Activated naive CD8-positive, alpha-beta T cell (primary cell): Measurements from ENCODE around the gene KAT6B.

Source experiments
- H3K27ac Mint-ChIP-seq: one replicate; pipeline ENCODE4 v1.8.0; 2021; ENCODE audit warnings: mixed read lengths
- H3K27me3 Mint-ChIP-seq: one replicate; pipeline ENCODE4 v1.8.0; 2021; ENCODE audit warnings: mixed read lengths
- H3K36me3 Mint-ChIP-seq: one replicate; pipeline ENCODE4 v1.8.0; 2021; ENCODE audit warnings: mixed read lengths
- H3K4me1 Mint-ChIP-seq: one replicate; pipeline ENCODE4 v1.8.0; 2021; ENCODE audit warnings: low read depth, mixed read lengths
- H3K4me3 Mint-ChIP-seq: one replicate; pipeline ENCODE4 v1.8.0; 2021; ENCODE audit warnings: mild to moderate bottlenecking, mixed read lengths
- H3K9me3 Mint-ChIP-seq: one replicate; pipeline ENCODE4 v1.8.0; 2021; ENCODE audit warnings: low read depth, mixed read lengths

KAT6B gene

GRCh38 chr10:74813381-74814259 is 12.8 kb upstream of the KAT6B start:
- no peaks in the 10 kb centered on the region for H3K27me3 Mint-ChIP-seq
- no peak overlapping the region for H3K4me3 Mint-ChIP-seq
- H3K4me1 Mint-ChIP-seq = peaks cover 7% of the 10 kb centered on the region
- H3K27ac Mint-ChIP-seq = no peak overlapping the region
- peaks cover 9% of the 10 kb centered on the region for H3K9me3 Mint-ChIP-seq
- peaks cover 8% of the 10 kb centered on the region for H3K36me3 Mint-ChIP-seq

GRCh38 chr10:74814797-74815196 is 11.6 kb upstream of the KAT6B start:
- H3K27ac Mint-ChIP-seq = no peak overlapping the region

GRCh38 chr10:74816824-74817498 is 9.4 kb upstream of the KAT6B start:
- Mint-ChIP-seq H3K4me3 (no peak overlapping the region), H3K27me3 (no peaks in the 10 kb centered on the region), H3K27ac (no peak overlapping the region), H3K36me3 (peaks cover 8% of the 10 kb centered on the region), H3K9me3 (peaks cover 9% of the 10 kb centered on the region), H3K4me1 (peaks cover 9% of the 10 kb centered on the region)

More at GRCh38 chr10:74814797-74815196, 11.6 kb upstream of the KAT6B start:
- Mint-ChIP-seq H3K4me3 (no peak overlapping the region), H3K4me1 (peaks cover 7% of the 10 kb centered on the region), H3K36me3 (peaks cover 8% of the 10 kb centered on the region), H3K27me3 (no peaks in the 10 kb centered on the region), H3K9me3 (peaks cover 9% of the 10 kb centered on the region)

- Mint-ChIP-seq H3K27ac (no peak overlapping the region), H3K4me1 (peaks cover 37% of the 10 kb centered on the region), H3K27me3 (no peaks in the 10 kb centered on the region), H3K4me3 (no peak overlapping the region), H3K9me3 (peaks cover 9% of the 10 kb centered on the region), H3K36me3 (peaks cover 8% of the 10 kb centered on the region)
These were observed 4.9 kb upstream of the KAT6B start for GRCh38 chr10:74821501-74821900.

- peak overlapping the region; percentile 48 for H3K27ac Mint-ChIP-seq
- H3K4me1 Mint-ChIP-seq = peaks cover 36% of the 10 kb centered on the region
- H3K9me3 Mint-ChIP-seq = peaks cover 3% of the 10 kb centered on the region
- H3K27me3 Mint-ChIP-seq = no peaks in the 10 kb centered on the region
- H3K36me3 Mint-ChIP-seq = peaks cover 5% of the 10 kb centered on the region
- no peak overlapping the region for H3K4me3 Mint-ChIP-seq
These were observed 4.3 kb upstream of the KAT6B start for GRCh38 chr10:74822101-74822500.

- H3K27ac Mint-ChIP-seq = no peak overlapping the region
- no peaks in the 10 kb centered on the region for H3K9me3 Mint-ChIP-seq
- no peaks in the 10 kb centered on the region for H3K36me3 Mint-ChIP-seq
- H3K27me3 Mint-ChIP-seq = no peaks in the 10 kb centered on the region
- peaks cover 37% of the 10 kb centered on the region for H3K4me1 Mint-ChIP-seq
- no peak overlapping the region for H3K4me3 Mint-ChIP-seq
These were observed 3.8 kb upstream of the KAT6B start for GRCh38 chr10:74822521-74823089.

- H3K4me3 Mint-ChIP-seq = peak overlapping the region; percentile 86
- H3K9me3 Mint-ChIP-seq = no peaks in the 10 kb centered on the region
- no peaks in the 10 kb centered on the region for H3K27me3 Mint-ChIP-seq
- no peaks in the 10 kb centered on the region for H3K36me3 Mint-ChIP-seq
- H3K4me1 Mint-ChIP-seq = peaks cover 44% of the 10 kb centered on the region
- H3K27ac Mint-ChIP-seq = peak overlapping the region; percentile 84
These were observed 2.6 kb upstream of the KAT6B start for GRCh38 chr10:74823791-74824183.

- Mint-ChIP-seq H3K27me3 (no peaks in the 10 kb centered on the region), H3K4me3 (peak overlapping the region; percentile 86), H3K9me3 (no peaks in the 10 kb centered on the region), H3K4me1 (peaks cover 50% of the 10 kb centered on the region), H3K27ac (peak overlapping the region; percentile 84), H3K36me3 (no peaks in the 10 kb centered on the region)
These were observed 2.1 kb upstream of the KAT6B start for GRCh38 chr10:74824184-74824899.

- Mint-ChIP-seq H3K27me3 (no peaks in the 10 kb centered on the region), H3K4me3 (peak overlapping the region; percentile 86), H3K9me3 (no peaks in the 10 kb centered on the region), H3K4me1 (peaks cover 51% of the 10 kb centered on the region), H3K27ac (peak overlapping the region; percentile 78), H3K36me3 (peaks cover under 1% of the 10 kb centered on the region)
These were observed 1.5 kb upstream of the KAT6B start for GRCh38 chr10:74824900-74825370.

GRCh38 chr10:74825371-74826141 is 844 bp upstream of the KAT6B start:
- Mint-ChIP-seq H3K4me1 (peaks cover 57% of the 10 kb centered on the region), H3K9me3 (no peaks in the 10 kb centered on the region), H3K27ac (peak overlapping the region; percentile 98), H3K36me3 (peaks cover 3% of the 10 kb centered on the region), H3K27me3 (no peaks in the 10 kb centered on the region), H3K4me3 (peak overlapping the region; percentile 95)

GRCh38 chr10:74827045-74827441 is 643 bp downstream of the KAT6B start:
- H3K4me3 Mint-ChIP-seq = peak overlapping the region; percentile 92
- peaks cover 3% of the 10 kb centered on the region for H3K36me3 Mint-ChIP-seq
- H3K27ac Mint-ChIP-seq = peak overlapping the region; percentile 89
- H3K9me3 Mint-ChIP-seq = no peaks in the 10 kb centered on the region
- H3K4me1 Mint-ChIP-seq = peaks cover 67% of the 10 kb centered on the region
- H3K27me3 Mint-ChIP-seq = no peaks in the 10 kb centered on the region

- Mint-ChIP-seq H3K27me3 (no peaks in the 10 kb centered on the region), H3K27ac (peak overlapping the region; percentile 89), H3K9me3 (no peaks in the 10 kb centered on the region), H3K4me3 (peak overlapping the region; percentile 92), H3K4me1 (peaks cover 62% of the 10 kb centered on the region), H3K36me3 (peaks cover 3% of the 10 kb centered on the region)
These were observed 1.3 kb downstream of the KAT6B start for GRCh38 chr10:74827694-74828093.

- Mint-ChIP-seq H3K9me3 (no peaks in the 10 kb centered on the region), H3K27ac (no peak overlapping the region), H3K4me1 (peaks cover 58% of the 10 kb centered on the region), H3K27me3 (no peaks in the 10 kb centered on the region), H3K36me3 (peaks cover 3% of the 10 kb centered on the region), H3K4me3 (peak overlapping the region; percentile 51)
These were observed 2.5 kb downstream of the KAT6B start for GRCh38 chr10:74828946-74829345.

- Mint-ChIP-seq H3K36me3 (peaks cover 7% of the 10 kb centered on the region), H3K4me3 (no peak overlapping the region), H3K27me3 (no peaks in the 10 kb centered on the region), H3K27ac (no peak overlapping the region), H3K9me3 (no peaks in the 10 kb centered on the region), H3K4me1 (peaks cover 68% of the 10 kb centered on the region)
These were observed 5.2 kb downstream of the KAT6B start for GRCh38 chr10:74831518-74832120.
